ENCODE data around the gene HHATL.

Gene HHATL

GRCh38 chr3:42662037-42662812 is 40.4 kb downstream of the HHATL start:
- no peak for FAIRE-seq

GRCh38 chr3:42661593-42662022 is 41.0 kb downstream of the HHATL start:
- no peak for FAIRE-seq

GRCh38 chr3:42660898-42661297 is 41.7 kb downstream of the HHATL start:
- FAIRE-seq = no peak

- FAIRE-seq = no peak
Measured at GRCh38 chr3:42660131-42660715, 42.4 kb downstream of the HHATL start.

- FAIRE-seq = no peak
Measured at GRCh38 chr3:42659451-42660130, 43.0 kb downstream of the HHATL start.

- FAIRE-seq = no peak
Measured at GRCh38 chr3:42658771-42659390, 43.7 kb downstream of the HHATL start.

GRCh38 chr3:42658091-42658770 is 44.4 kb downstream of the HHATL start:
- FAIRE-seq = no peak

- FAIRE-seq = no peak
Measured at GRCh38 chr3:42657675-42658074, 44.9 kb downstream of the HHATL start.

- FAIRE-seq = no peak
Measured at GRCh38 chr3:42656680-42657610, 45.7 kb downstream of the HHATL start.

- no peak for FAIRE-seq
Measured at GRCh38 chr3:42655980-42656679, 46.5 kb downstream of the HHATL start.

- no peak for FAIRE-seq
Measured at GRCh38 chr3:42655331-42655888, 47.2 kb downstream of the HHATL start.

GRCh38 chr3:42654331-42655201 is 48.0 kb downstream of the HHATL start:
- FAIRE-seq = no peak

GRCh38 chr3:42653560-42654330 is 48.9 kb downstream of the HHATL start, which contains the start of gene ZBTB47:
TSS of gene ZBTB47 (plus strand) at chr3:42653697. CDS start at chr3:42658356, 4,659 bp downstream.
- no peak for FAIRE-seq

GRCh38 chr3:42653303-42653559 is 49.4 kb downstream of the HHATL start:
- no peak for FAIRE-seq

- no peak for FAIRE-seq
Measured at GRCh38 chr3:42652611-42653302, 49.8 kb downstream of the HHATL start.

- FAIRE-seq = no peak
Measured at GRCh38 chr3:42652251-42652610, 50.4 kb downstream of the HHATL start.

GRCh38 chr3:42651248-42652091 is 51.1 kb downstream of the HHATL start:
- no peak for FAIRE-seq

- FAIRE-seq = no peak
Measured at GRCh38 chr3:42649783-42650182, 52.8 kb downstream of the HHATL start.
